ENCODE data around the gene CHMP4A.

CHMP4A gene

GRCh38 chr14:24183014-24183481, 30.2 kb downstream of the CHMP4A start:
- Histone ChIP-seq H3K36me3 (ENCODE audit: control insufficient read depth, insufficient read depth, low read length) (peaks cover 97% of the 10 kb centered on the region), H3K4me1 (ENCODE audit: control insufficient read depth, insufficient read depth, low read length) (peaks cover 5% of the 10 kb centered on the region; the same call in 1 of the 2 replicates)

GRCh38 chr14:24182110-24182882, 31.0 kb downstream of the CHMP4A start:
- Histone ChIP-seq H3K9ac (ENCODE audit: low read length) (no peak overlapping the region), H3K36me3 (ENCODE audit: control insufficient read depth, insufficient read depth, low read length) (peaks cover 100% of the 10 kb centered on the region), H3K4me3 (ENCODE audit: low read depth, low read length) (no peak overlapping the region), H3K27me3 (ENCODE audit: control insufficient read depth, insufficient read depth, low read length) (no peaks in the 10 kb centered on the region), H3K9me3 (ENCODE audit: control insufficient read depth, insufficient read depth, low read depth, low read length) (no peaks in the 10 kb centered on the region), H3K27ac (ENCODE audit: low read depth, low read length) (no peak overlapping the region), H3K4me1 (ENCODE audit: control insufficient read depth, insufficient read depth, low read length) (no peaks in the 10 kb centered on the region)

More at GRCh38 chr14:24183014-24183481, 30.2 kb downstream of the CHMP4A start:
- no peaks in the 10 kb centered on the region for H3K27me3 ChIP-seq (ENCODE audit: control insufficient read depth, insufficient read depth, low read length)
- no peak overlapping the region for H3K9ac ChIP-seq (ENCODE audit: low read length)
- no peak overlapping the region for H3K4me3 ChIP-seq (ENCODE audit: low read depth, low read length)
- H3K9me3 ChIP-seq (ENCODE audit: control insufficient read depth, insufficient read depth, low read depth, low read length): no peaks in the 10 kb centered on the region
- no peak overlapping the region for H3K27ac ChIP-seq (ENCODE audit: low read depth, low read length)

- Histone ChIP-seq H3K36me3 (ENCODE audit: control insufficient read depth, insufficient read depth, low read length) (peaks cover 100% of the 10 kb centered on the region), H3K9ac (ENCODE audit: low read length) (no peak overlapping the region), H3K27me3 (ENCODE audit: control insufficient read depth, insufficient read depth, low read length) (no peaks in the 10 kb centered on the region), H3K27ac (ENCODE audit: low read depth, low read length) (no peak overlapping the region), H3K4me1 (ENCODE audit: control insufficient read depth, insufficient read depth, low read length) (no peaks in the 10 kb centered on the region), H3K9me3 (ENCODE audit: control insufficient read depth, insufficient read depth, low read depth, low read length) (no peaks in the 10 kb centered on the region), H3K4me3 (ENCODE audit: low read depth, low read length) (no peak overlapping the region)
Measured at GRCh38 chr14:24181371-24182077, 31.8 kb downstream of the CHMP4A start.

GRCh38 chr14:24179961-24180796, 33.1 kb downstream of the CHMP4A start:
- no peak overlapping the region for H3K9ac ChIP-seq (ENCODE audit: low read length)
- H3K9me3 ChIP-seq (ENCODE audit: control insufficient read depth, insufficient read depth, low read depth, low read length): no peaks in the 10 kb centered on the region
- no peak overlapping the region for H3K27ac ChIP-seq (ENCODE audit: low read depth, low read length)
- H3K27me3 ChIP-seq (ENCODE audit: control insufficient read depth, insufficient read depth, low read length): no peaks in the 10 kb centered on the region
- no peaks in the 10 kb centered on the region for H3K4me1 ChIP-seq (ENCODE audit: control insufficient read depth, insufficient read depth, low read length)
- H3K4me3 ChIP-seq (ENCODE audit: low read depth, low read length): no peak overlapping the region
- peaks cover 92% of the 10 kb centered on the region for H3K36me3 ChIP-seq (ENCODE audit: control insufficient read depth, insufficient read depth, low read length)

GRCh38 chr14:24179294-24179960, 33.9 kb downstream of the CHMP4A start:
- Histone ChIP-seq H3K27me3 (ENCODE audit: control insufficient read depth, insufficient read depth, low read length) (no peaks in the 10 kb centered on the region), H3K9me3 (ENCODE audit: control insufficient read depth, insufficient read depth, low read depth, low read length) (no peaks in the 10 kb centered on the region), H3K27ac (ENCODE audit: low read depth, low read length) (no peak overlapping the region), H3K4me1 (ENCODE audit: control insufficient read depth, insufficient read depth, low read length) (no peaks in the 10 kb centered on the region), H3K36me3 (ENCODE audit: control insufficient read depth, insufficient read depth, low read length) (peaks cover 91% of the 10 kb centered on the region), H3K9ac (ENCODE audit: low read length) (no peak overlapping the region), H3K4me3 (ENCODE audit: low read depth, low read length) (no peak overlapping the region)

GRCh38 chr14:24178399-24179178, 34.7 kb downstream of the CHMP4A start:
- no peak overlapping the region for H3K27ac ChIP-seq (ENCODE audit: low read depth, low read length)
- peaks cover 84% of the 10 kb centered on the region for H3K36me3 ChIP-seq (ENCODE audit: control insufficient read depth, insufficient read depth, low read length)

GRCh38 chr14:24177891-24178290, 35.4 kb downstream of the CHMP4A start:
- H3K9me3 ChIP-seq (ENCODE audit: control insufficient read depth, insufficient read depth, low read depth, low read length): no peaks in the 10 kb centered on the region
- no peak overlapping the region for H3K27ac ChIP-seq (ENCODE audit: low read depth, low read length)
- no peak overlapping the region for H3K9ac ChIP-seq (ENCODE audit: low read length)
- H3K36me3 ChIP-seq (ENCODE audit: control insufficient read depth, insufficient read depth, low read length): peaks cover 83% of the 10 kb centered on the region
- H3K27me3 ChIP-seq (ENCODE audit: control insufficient read depth, insufficient read depth, low read length): no peaks in the 10 kb centered on the region
- H3K4me1 ChIP-seq (ENCODE audit: control insufficient read depth, insufficient read depth, low read length): no peaks in the 10 kb centered on the region
- no peak overlapping the region for H3K4me3 ChIP-seq (ENCODE audit: low read depth, low read length)

More at GRCh38 chr14:24178399-24179178, 34.7 kb downstream of the CHMP4A start:
- Histone ChIP-seq H3K9me3 (ENCODE audit: control insufficient read depth, insufficient read depth, low read depth, low read length) (no peaks in the 10 kb centered on the region), H3K4me3 (ENCODE audit: low read depth, low read length) (no peak overlapping the region), H3K9ac (ENCODE audit: low read length) (no peak overlapping the region), H3K4me1 (ENCODE audit: control insufficient read depth, insufficient read depth, low read length) (no peaks in the 10 kb centered on the region), H3K27me3 (ENCODE audit: control insufficient read depth, insufficient read depth, low read length) (no peaks in the 10 kb centered on the region)

- no peak overlapping the region for H3K27ac ChIP-seq (ENCODE audit: low read depth, low read length)
- no peak overlapping the region for H3K4me3 ChIP-seq (ENCODE audit: low read depth, low read length)
- peaks cover 5% of the 10 kb centered on the region for H3K4me1 ChIP-seq (ENCODE audit: control insufficient read depth, insufficient read depth, low read length)
- H3K36me3 ChIP-seq (ENCODE audit: control insufficient read depth, insufficient read depth, low read length): peaks cover 76% of the 10 kb centered on the region
- no peak overlapping the region for H3K9ac ChIP-seq (ENCODE audit: low read length)
- H3K27me3 ChIP-seq (ENCODE audit: control insufficient read depth, insufficient read depth, low read length): no peaks in the 10 kb centered on the region
- no peaks in the 10 kb centered on the region for H3K9me3 ChIP-seq (ENCODE audit: control insufficient read depth, insufficient read depth, low read depth, low read length)
Measured at GRCh38 chr14:24177041-24177825, 36.1 kb downstream of the CHMP4A start.

- H3K36me3 ChIP-seq (ENCODE audit: control insufficient read depth, insufficient read depth, low read length): peaks cover 70% of the 10 kb centered on the region
- H3K4me1 ChIP-seq (ENCODE audit: control insufficient read depth, insufficient read depth, low read length): peaks cover 8% of the 10 kb centered on the region
- H3K9ac ChIP-seq (ENCODE audit: low read length): no peak overlapping the region
- H3K27ac ChIP-seq (ENCODE audit: low read depth, low read length): no peak overlapping the region
- no peak overlapping the region for H3K4me3 ChIP-seq (ENCODE audit: low read depth, low read length)
- H3K9me3 ChIP-seq (ENCODE audit: control insufficient read depth, insufficient read depth, low read depth, low read length): no peaks in the 10 kb centered on the region
- no peaks in the 10 kb centered on the region for H3K27me3 ChIP-seq (ENCODE audit: control insufficient read depth, insufficient read depth, low read length)
Measured at GRCh38 chr14:24176599-24176998, 36.7 kb downstream of the CHMP4A start.

Measured in HUES6 (cell line).